GM19463 (cell line): ENCODE measurements around the gene RANBP2.

ENCODE experiments used
- ATAC-seq: cut with Tn5 transposase; IDR thresholded peaks from one replicate; pipeline ENCODE4 v1.9.1; 2021; ENCODE audit warnings: mild to moderate bottlenecking, moderate library complexity; ENCODE audit not compliant: unreplicated experiment

Gene RANBP2

DNA sequence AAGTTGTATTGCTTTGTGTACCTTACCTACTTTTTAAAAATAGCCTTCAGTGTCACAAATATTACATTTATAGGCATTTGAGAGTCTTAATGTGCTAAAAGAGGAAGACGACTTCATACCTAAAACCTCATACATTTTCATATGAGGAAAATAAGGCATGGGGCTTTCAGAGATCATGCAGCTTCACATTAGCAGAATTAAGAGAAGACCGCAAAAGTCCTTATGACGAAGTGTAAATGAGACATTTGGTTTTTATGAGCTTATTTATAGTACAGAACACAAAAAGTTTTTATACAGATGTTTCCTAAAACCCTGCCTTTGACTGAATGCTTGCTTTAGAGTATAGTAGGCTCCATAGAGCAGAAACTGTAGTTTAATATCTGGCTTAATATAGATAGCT is 57.2 kb downstream of the RANBP2 start:
- ATAC-seq, result peak; percentile 82

- ATAC-seq, result no peak
Measured at GRCh38 chr2:108778857-108779256, 59.6 kb downstream of the RANBP2 start.

DNA sequence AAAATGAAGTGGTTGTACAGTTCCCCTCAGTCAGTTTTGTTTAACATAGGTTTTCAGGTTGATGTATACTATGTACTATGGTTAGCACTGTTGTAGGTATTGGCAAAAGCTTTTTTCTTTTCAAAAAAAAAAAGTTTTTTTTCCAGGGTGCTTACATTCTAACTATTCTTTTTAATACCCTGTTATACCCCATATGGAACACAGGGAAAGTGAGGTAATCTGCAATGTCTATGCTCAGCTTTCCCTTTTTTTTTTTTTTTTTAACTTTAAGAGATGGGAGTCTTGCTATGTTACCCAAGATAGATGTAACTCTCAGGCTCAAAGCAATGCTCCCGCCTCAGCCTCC is 66.7 kb downstream of the RANBP2 start:
- ATAC-seq, result no peak

DNA sequence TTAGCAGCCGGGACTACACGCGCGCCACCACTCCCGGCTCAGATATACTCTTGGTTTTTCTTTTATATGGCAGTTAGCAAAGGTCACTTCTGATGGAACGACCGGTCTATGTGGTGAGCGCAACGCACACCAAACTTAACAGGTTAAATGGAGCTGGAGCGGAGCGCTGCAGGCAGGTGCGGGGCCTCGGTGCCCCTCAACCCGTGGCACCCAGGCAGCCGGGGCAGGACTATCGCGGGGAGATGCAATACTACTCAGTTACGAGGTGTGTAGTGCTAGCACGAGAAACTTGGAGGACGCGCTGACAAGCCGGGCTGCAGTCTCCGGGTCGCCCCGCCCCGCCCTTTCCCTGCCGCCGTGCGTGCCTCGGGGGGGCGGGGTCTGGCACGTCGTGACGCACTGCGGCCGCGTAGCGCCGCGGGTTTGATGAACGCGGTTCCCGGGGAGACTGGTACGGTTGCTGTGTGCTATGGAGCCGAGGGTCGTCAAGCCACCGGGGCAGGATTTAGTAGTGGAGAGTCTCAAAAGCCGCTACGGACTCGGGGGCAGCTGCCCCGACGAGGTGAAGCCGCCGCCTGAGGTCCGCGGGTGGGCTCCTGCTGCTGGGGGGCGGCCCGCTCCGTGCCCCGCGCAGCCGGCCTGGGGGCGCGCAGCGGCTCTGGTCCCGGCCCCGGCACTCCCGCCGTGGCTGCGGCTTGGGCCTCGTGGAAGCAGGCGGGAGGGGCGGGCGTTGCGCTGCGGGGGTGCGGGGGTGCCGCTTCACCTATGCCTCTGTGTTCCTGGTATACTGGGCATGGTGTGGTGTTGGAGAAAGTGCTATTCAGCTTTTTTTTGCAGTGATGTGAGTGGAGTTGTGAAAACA is 67.3 kb downstream of the RANBP2 start, which contains the start of gene CCDC138:
CCDC138 (plus strand) TSS at position 418 of the 862 bp plus-strand sequence; CDS start at position 470, 52 bp downstream.
- ATAC-seq, result peak; percentile 98

DNA sequence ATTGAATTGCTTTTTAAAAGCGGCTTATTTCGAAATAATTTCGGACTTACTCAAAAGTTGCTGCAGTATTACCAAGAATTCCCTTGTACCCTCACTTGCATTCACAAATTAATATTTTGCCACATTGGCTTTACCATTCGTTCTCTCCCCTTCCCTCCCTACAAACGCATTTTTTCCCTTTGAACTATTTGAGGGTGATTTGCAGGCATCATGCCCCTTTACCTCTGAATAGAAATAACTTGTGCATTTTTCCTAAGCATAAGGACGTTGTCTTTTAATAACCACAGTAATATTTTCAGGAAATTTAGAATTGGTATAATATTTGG is 67.9 kb downstream of the RANBP2 start:
- ATAC-seq, result no peak

DNA sequence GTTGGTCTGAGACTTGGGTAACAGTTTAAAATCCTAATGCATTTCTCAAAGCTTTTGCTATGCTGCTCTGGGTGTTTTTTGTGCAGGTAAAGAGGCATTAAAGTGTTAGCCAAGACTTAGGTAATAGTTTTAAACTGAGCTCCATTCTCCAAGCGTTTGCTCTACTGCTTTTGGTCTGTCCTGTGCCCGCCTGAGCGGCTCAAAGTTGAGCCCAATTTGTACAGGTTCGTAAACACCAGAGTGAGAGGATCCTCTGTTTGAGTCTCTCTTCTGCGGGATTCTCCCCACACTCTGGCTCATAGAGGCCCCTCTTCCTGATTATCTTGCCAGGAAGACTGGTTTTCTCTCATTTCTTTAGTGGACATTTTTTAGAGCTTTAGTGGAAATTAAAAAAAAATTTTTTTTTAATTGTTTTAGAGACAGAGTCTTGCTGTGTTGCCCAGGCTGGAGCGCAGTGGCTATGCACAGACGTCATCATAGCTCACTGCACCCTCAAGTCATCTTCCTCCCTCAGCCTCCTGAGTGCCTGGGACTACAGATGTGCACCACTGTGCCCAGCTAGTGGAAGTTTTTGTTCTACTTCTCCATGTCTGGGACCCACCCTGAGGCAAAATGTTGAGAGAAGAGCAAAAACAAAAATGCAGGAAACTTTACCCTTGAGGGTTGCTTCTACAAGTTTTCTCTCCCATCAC is 83.9 kb downstream of the RANBP2 start:
- no peak for ATAC-seq

DNA sequence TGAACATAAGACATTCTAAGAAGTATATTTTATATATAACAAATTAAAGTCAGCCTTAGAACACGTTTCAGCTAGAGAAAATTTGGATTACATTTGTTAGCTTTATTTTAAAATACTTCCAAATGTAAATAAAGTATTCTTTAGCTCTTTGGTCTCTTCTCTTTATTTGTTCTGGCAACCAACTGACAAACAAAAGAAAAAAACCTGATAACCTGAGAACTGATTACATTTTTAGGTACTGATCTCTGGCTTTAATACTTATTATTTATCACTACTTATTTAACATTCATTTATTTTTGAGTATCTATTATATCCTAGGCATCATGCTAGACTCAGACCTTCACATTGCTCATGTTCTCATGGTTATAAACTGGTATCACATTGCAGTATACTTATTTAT is 85.8 kb downstream of the RANBP2 start:
- no peak for ATAC-seq

- ATAC-seq, result no peak
Measured at GRCh38 chr2:108805782-108806181, 86.5 kb downstream of the RANBP2 start.

GRCh38 chr2:108806371-108807113 is 87.3 kb downstream of the RANBP2 start:
- no peak for ATAC-seq

- ATAC-seq, result no peak
Measured at GRCh38 chr2:108809936-108810335, 90.7 kb downstream of the RANBP2 start.

DNA sequence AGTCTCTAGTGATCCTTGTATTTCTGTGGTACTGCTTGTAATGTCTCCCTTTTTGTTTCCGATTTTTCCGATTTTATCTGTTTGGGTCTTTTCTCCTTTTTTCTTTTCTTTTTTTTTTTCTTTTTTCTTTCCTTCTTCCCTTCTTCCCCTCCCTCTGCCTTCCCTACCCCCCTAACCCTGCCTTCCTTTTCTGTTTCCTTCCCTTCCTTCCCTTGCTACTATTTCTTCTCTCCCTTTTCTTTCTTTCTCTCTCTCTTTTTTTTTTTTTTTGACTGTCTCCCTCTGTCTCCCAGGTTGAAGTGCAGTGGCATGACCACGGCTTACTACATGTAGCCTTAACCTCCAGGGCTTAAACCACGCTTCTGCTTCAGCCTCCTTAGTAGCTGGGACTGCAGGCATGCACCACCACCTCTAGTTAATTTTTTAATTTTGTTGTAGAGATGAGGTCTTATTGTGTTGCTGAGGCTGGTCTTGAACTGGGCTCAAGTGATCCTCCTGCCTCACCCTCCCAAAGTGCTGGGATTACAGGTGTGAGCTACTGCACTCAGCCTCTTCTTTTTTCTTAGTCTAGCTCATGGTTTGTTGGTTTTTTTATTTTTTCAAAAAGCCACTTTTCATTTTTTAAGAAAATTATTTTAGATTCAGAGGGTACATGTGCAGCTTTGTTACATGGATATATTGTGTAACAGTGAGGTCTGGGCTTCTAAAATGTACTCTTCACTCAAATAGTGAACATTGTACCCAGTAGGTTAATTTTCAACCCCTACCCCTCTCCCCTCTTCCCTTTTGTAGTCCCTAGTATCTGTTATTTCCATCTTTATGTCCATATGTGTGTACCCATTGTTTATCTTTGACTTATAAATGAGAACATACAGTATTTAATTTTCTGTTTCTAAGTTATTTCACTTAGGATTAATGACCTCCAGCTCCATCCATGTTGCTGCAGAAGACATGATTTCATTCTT is 92.0 kb downstream of the RANBP2 start:
- ATAC-seq, result no peak

GRCh38 chr2:108813732-108814131 is 94.5 kb downstream of the RANBP2 start:
- ATAC-seq, result no peak

DNA sequence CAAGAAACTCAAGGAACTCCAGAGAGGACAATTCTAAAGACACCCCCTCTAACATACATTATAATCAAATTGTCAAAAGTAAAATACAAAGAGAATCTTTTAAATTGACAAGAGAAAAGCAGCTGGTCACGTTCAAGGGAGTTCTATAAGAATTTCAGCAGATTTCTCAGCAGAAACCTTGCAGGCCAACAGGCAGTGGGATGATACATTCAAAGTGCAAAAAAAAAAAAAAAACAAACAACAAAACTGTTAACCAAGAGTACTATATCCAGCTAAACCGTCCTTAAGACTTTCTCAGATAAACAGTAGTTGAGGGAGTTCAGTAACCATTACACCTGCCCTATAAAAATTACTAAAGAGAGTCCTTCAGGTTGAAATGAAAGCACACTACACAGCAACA is 101.2 kb downstream of the RANBP2 start:
- no peak for ATAC-seq

GRCh38 chr2:108823286-108823685 is 104.0 kb downstream of the RANBP2 start:
- ATAC-seq, result no peak

- ATAC-seq, result no peak
Measured at GRCh38 chr2:108824316-108825070, 105.2 kb downstream of the RANBP2 start.

- no peak for ATAC-seq
Measured at GRCh38 chr2:108825254-108825653, 106.0 kb downstream of the RANBP2 start.

DNA sequence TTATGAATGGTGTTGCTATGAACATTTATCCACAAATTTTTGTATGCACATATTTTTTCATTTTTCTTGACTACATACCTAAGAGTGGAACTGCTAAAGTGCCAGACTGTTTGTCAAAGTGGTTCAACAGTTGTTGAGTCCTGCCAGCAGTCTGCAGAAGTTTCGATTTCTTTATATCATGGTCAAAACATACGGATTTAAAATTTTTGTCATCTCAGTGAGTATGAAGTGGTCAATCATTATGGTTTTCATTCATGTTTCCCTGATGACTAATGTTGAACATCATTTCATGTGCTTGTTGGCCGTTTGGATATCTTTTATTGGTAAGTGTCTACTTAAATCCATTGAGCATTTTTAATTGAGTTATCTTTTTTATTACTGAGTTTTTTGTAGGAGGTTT is 106.5 kb downstream of the RANBP2 start:
- no peak for ATAC-seq

- no peak for ATAC-seq
Measured at GRCh38 chr2:108829578-108830310, 110.5 kb downstream of the RANBP2 start.

GRCh38 chr2:108833219-108833618 is 113.9 kb downstream of the RANBP2 start:
- no peak for ATAC-seq
